ENCODE data around the gene CPSF3. TPM values are rescaled to one million over a fixed set of nuclear protein-coding genes. Genes with fewer than 3 reads are reported as not detected.
A peak's percentile ranks its signal among the peaks of the same experiment; 100 is the strongest.

CPSF3 gene
- total RNA-seq, 4 donors from 2014 or later: 18.6 to 43.9 (median 25.0) TPM

- TF ChIP-seq CTCF (IDR thresholded peaks at IDR 0.05) (no peak), EP300 (IDR thresholded peaks at IDR 0.05) (no peak), POLR2A (IDR thresholded peaks at IDR 0.05) (no peak)
- Histone ChIP-seq H3K4me1 (peaks cover 0 to 73% (median 22%) of the 10 kb centered on the region in 4 donors), H3K27me3 (no peaks in the 10 kb centered on the region), H3K36me3 (peaks cover 0 to 31% (median 3%) of the 10 kb centered on the region in 3 donors), H3K4me3 (no peak overlapping the region), H3K9me3 (no peaks in the 10 kb centered on the region), H3K27ac (no peak overlapping the region)
- no peak for DNase-seq (ENCODE audit: low spot score in 2 of 2)
- WGBS, 2 donors: 82% methylated on average over 3 of the region's 3 CpGs
Observed at GRCh38 chr2:9419541-9419940, 3.9 kb upstream of the CPSF3 start.

- TF ChIP-seq CTCF (IDR thresholded peaks at IDR 0.05) (no peak), POLR2A (IDR thresholded peaks at IDR 0.05) (no peak), EP300 (IDR thresholded peaks at IDR 0.05) (no peak)
- no peaks in the 10 kb centered on the region for H3K9me3 ChIP-seq
- WGBS, 2 donors: 66 to 70% methylated on average over 10 of the region's 10 CpGs
Observed at GRCh38 chr2:9420495-9420894, 3.0 kb upstream of the CPSF3 start.

GRCh38 chr2:9422321-9423099 is 944 bp upstream of the CPSF3 start:
- Histone ChIP-seq H3K27ac (peak overlapping the region; percentile 87 to 98 (median 95)), H3K4me1 (peaks cover 0 to 70% (median 22%) of the 10 kb centered on the region in 4 donors), H3K9me3 (no peaks in the 10 kb centered on the region), H3K27me3 (no peaks in the 10 kb centered on the region), H3K36me3 (peaks cover 0 to 9% (median 0%) of the 10 kb centered on the region in 3 donors), H3K4me3 (peak overlapping the region; percentile 67 to 97 (median 80))
- DNase-seq (ENCODE audit: low spot score in 2 of 2): no peak
- TF ChIP-seq POLR2A (IDR thresholded peaks at IDR 0.05): no peak
- TF ChIP-seq CTCF (IDR thresholded peaks at IDR 0.05): no peak
- no peak for TF ChIP-seq EP300 (IDR thresholded peaks at IDR 0.05)
- WGBS, 2 donors: 7 to 8% methylated on average over 20 to 42 of the region's 42 CpGs

More at GRCh38 chr2:9420495-9420894, 3.0 kb upstream of the CPSF3 start:
- Histone ChIP-seq H3K36me3 (peaks cover 0 to 28% (median 3%) of the 10 kb centered on the region in 3 donors), H3K27ac (peak overlapping the region in 1 of 4 donors; percentile 42), H3K4me1 (peaks cover 0 to 78% (median 25%) of the 10 kb centered on the region in 4 donors), H3K27me3 (no peaks in the 10 kb centered on the region), H3K4me3 (no peak overlapping the region)
- no peak for DNase-seq (ENCODE audit: low spot score in 2 of 2)

- peaks cover 0 to 57% (median 22%) of the 10 kb centered on the region in 4 donors for H3K4me1 ChIP-seq
- no peak for DNase-seq (ENCODE audit: low spot score in 2 of 2)
- peak overlapping the region; percentile 67 to 97 (median 80) for H3K4me3 ChIP-seq
- H3K9me3 ChIP-seq: no peaks in the 10 kb centered on the region
- H3K27ac ChIP-seq: peak overlapping the region; percentile 87 to 98 (median 95)
- 0% methylated on average over 21 of the region's 21 CpGs for WGBS, 2 donors
- peaks cover 0 to 2% (median 0%) of the 10 kb centered on the region in 3 donors for H3K36me3 ChIP-seq
- TF ChIP-seq POLR2A (IDR thresholded peaks at IDR 0.05) (no peak), CTCF (IDR thresholded peaks at IDR 0.05) (no peak), EP300 (IDR thresholded peaks at IDR 0.05) (no peak)
- H3K27me3 ChIP-seq: no peaks in the 10 kb centered on the region
Observed at GRCh38 chr2:9423922-9424272, 443 bp downstream of the CPSF3 start.

- Histone ChIP-seq H3K36me3 (peaks cover 0 to 8% (median 0%) of the 10 kb centered on the region in 3 donors), H3K4me1 (peaks cover 0 to 50% (median 20%) of the 10 kb centered on the region in 4 donors), H3K27ac (peak overlapping the region in 1 of 4 donors; percentile 93), H3K9me3 (no peaks in the 10 kb centered on the region), H3K4me3 (peak overlapping the region; percentile 67 to 97 (median 80)), H3K27me3 (no peaks in the 10 kb centered on the region)
- WGBS, 2 donors: 69 to 71% methylated on average over 11 of the region's 11 CpGs
- TF ChIP-seq EP300 (IDR thresholded peaks at IDR 0.05): no peak
- TF ChIP-seq CTCF (IDR thresholded peaks at IDR 0.05): no peak
- TF ChIP-seq POLR2A (IDR thresholded peaks at IDR 0.05): no peak
- DNase-seq (ENCODE audit: low spot score in 2 of 2): no peak
Observed at GRCh38 chr2:9424447-9425164, 1.2 kb downstream of the CPSF3 start.
